Ishikawa (cell line): Measurements from ENCODE around the gene INPP5B.

Experiments
- CEBPB ChIP-seq: IDR thresholded peaks from 2 replicates; pipeline ENCODE4 v1.6.1; 2012
- CREB1 ChIP-seq: IDR thresholded peaks from 2 replicates; pipeline ENCODE4 v1.6.1; 2012; ENCODE audit warnings: low read depth
- EGR1 ChIP-seq: IDR thresholded peaks from 2 replicates; pipeline ENCODE4 v1.6.1; 2012
- EP300 ChIP-seq: IDR thresholded peaks from 2 replicates; pipeline ENCODE4 v1.6.1; 2012; ENCODE audit warnings: borderline replicate concordance
- FOXM1 ChIP-seq: IDR thresholded peaks from 2 replicates; pipeline ENCODE4 v1.6.1; 2012; ENCODE audit warnings: low read depth, borderline replicate concordance
- MAX ChIP-seq: IDR thresholded peaks from 2 replicates; pipeline ENCODE4 v1.6.1; 2012
- NFIC ChIP-seq: IDR thresholded peaks from 2 replicates; pipeline ENCODE4 v1.6.1; 2012
- RAD21 ChIP-seq: IDR thresholded peaks from 2 replicates; pipeline ENCODE4 v1.6.1; 2012; ENCODE audit warnings: low read depth
- REST ChIP-seq: IDR thresholded peaks from 2 replicates; pipeline ENCODE4 v1.6.1; 2012; ENCODE audit warnings: low read depth, mild to moderate bottlenecking
- TAF1 ChIP-seq: IDR thresholded peaks from 2 replicates; pipeline ENCODE4 v1.6.1; 2012; ENCODE audit warnings: low read depth, mild to moderate bottlenecking
- TCF12 ChIP-seq: IDR thresholded peaks from 2 replicates; pipeline ENCODE4 v1.6.1; 2012; ENCODE audit warnings: low read depth
- TEAD4 ChIP-seq: IDR thresholded peaks from 2 replicates; pipeline ENCODE4 v1.6.1; 2012
- USF1 ChIP-seq: IDR thresholded peaks from 2 replicates; pipeline ENCODE4 v1.6.1; 2012
- YY1 ChIP-seq: IDR thresholded peaks from 2 replicates; pipeline ENCODE4 v1.6.1; 2012; ENCODE audit warnings: low read depth
- ZBTB7A ChIP-seq: IDR thresholded peaks from 2 replicates; pipeline ENCODE4 v1.6.1; 2012; ENCODE audit warnings: low read depth

The INPP5B gene

GRCh38 chr1:37860346-37860666, 86.5 kb downstream of the INPP5B start:
- no peak for TF ChIP-seq CREB1
- TF ChIP-seq NFIC: no peak
- TF ChIP-seq REST: no peak

GRCh38 chr1:37859507-37860345, 87.1 kb downstream of the INPP5B start, which contains the start of gene MTF1:
Gene MTF1 (minus strand): TSS chr1:37859592. CDS start chr1:37857658, 1,934 bp downstream.
- TF ChIP-seq USF1: peak; percentile 54; the same call in 1 of the 2 replicates
- peak; percentile 93 for TF ChIP-seq MAX
- TF ChIP-seq FOXM1: no peak
- TF ChIP-seq REST: no peak
- peak; percentile 87 for TF ChIP-seq CREB1
- TF ChIP-seq TEAD4: 0 out of 2 replicates have a peak, but pooled peaks have one; percentile 7
- peak; percentile 90 for TF ChIP-seq YY1
- no peak for TF ChIP-seq CEBPB
- TF ChIP-seq TCF12: no peak
- TF ChIP-seq RAD21: peak; percentile 60
- peak; percentile 65 for TF ChIP-seq TAF1
- peak; percentile 30; the same call in 1 of the 2 replicates for TF ChIP-seq NFIC
- TF ChIP-seq EP300: 0 out of 2 replicates have a peak, but pooled peaks have one; percentile 31
- TF ChIP-seq EGR1: peak; percentile 8; the same call in 1 of the 2 replicates
- peak; percentile 85 for TF ChIP-seq ZBTB7A

- TF ChIP-seq TAF1: no peak
- TF ChIP-seq EGR1: no peak
- TF ChIP-seq ZBTB7A: peak; percentile 22; the same call in 1 of the 2 replicates
- peak; percentile 47 for TF ChIP-seq CEBPB
- no peak for TF ChIP-seq TEAD4
Measured at GRCh38 chr1:37858931-37859506, 87.8 kb downstream of the INPP5B start.

GRCh38 chr1:37854406-37854805, 92.4 kb downstream of the INPP5B start:
- TF ChIP-seq EGR1 (no peak), TAF1 (no peak), TEAD4 (no peak), RAD21 (no peak), REST (no peak), FOXM1 (no peak)

- TF ChIP-seq TAF1 (no peak), MAX (no peak), RAD21 (no peak), FOXM1 (no peak)
Measured at GRCh38 chr1:37853157-37853556, 93.7 kb downstream of the INPP5B start.
